H1 (cell line): ENCODE data around the gene KANTR. TPM values are rescaled to one million over a fixed set of nuclear protein-coding genes. Genes with fewer than 3 reads are reported as not detected.

Experiments used
- CBX8 ChIP-seq: fragments of 300-800, 300-1000 bp; sonication (generic); IDR thresholded peaks from 2 replicates; pipeline ENCODE4 v1.7.1; 2016; ENCODE audit warnings: low read depth, low read length, borderline replicate concordance
- CREB1 ChIP-seq: IDR thresholded peaks from 2 replicates; pipeline ENCODE4 v1.6.1; 2012; ENCODE audit warnings: inconsistent platforms
- FOSL1 ChIP-seq: IDR thresholded peaks from 2 replicates; pipeline ENCODE4 v1.6.1; 2011; ENCODE audit warnings: mild to moderate bottlenecking, low read depth, low read length, moderate library complexity; ENCODE audit not compliant: insufficient read depth
- GTF2F1 ChIP-seq: IDR thresholded peaks from 2 replicates; pipeline ENCODE4 v1.6.1; 2012; ENCODE audit warnings: low read depth, low read length, improper control_type of control experiment, borderline replicate concordance
- POLR2A ChIP-seq, 2 experiments: IDR thresholded peaks; 1 replicate in 1 of 2; 2 replicates in 1 of 2; pipeline ENCODE4 v1.6.1; 2011; ENCODE audit warnings: low read depth in 2 of 2, low read length in 2 of 2, mild to moderate bottlenecking in 2 of 2; ENCODE audit errors: control extremely low read depth in 1 of 2
- RFX5 ChIP-seq: IDR thresholded peaks from 2 replicates; pipeline ENCODE4 v1.6.1; 2011; ENCODE audit warnings: low read depth, low read length, improper control_type of control experiment, borderline replicate concordance
- SUZ12 ChIP-seq: fragments of 200-600 bp; sonication (generic); IDR thresholded peaks from 2 replicates; pipeline ENCODE4 v1.6.1; 2012; ENCODE audit warnings: mild to moderate bottlenecking, inconsistent platforms, low read length, moderate library complexity, mixed read lengths
- polyA plus RNA-seq, 7 experiments: library from polyadenylated mRNA; depleted of rRNA in 3 of 7; stranded (reverse) in 5 of 7; unstranded in 2 of 7; fragments of >200 nt in 5 of 7; fragments of 200-250 nt in 2 of 7; gene quantifications; 1 replicate in 5 of 7; 2 replicates in 1 of 7; 4 replicates in 1 of 7; pipeline versions ENCODE4 v1.2.1 to v1.2.3, GENCODE V29; 2011 to 2013; ENCODE audit warnings: missing spikeins in 2 of 7, mixed read lengths in 2 of 7
- total RNA-seq: library from RNA; stranded (reverse); fragmentation: NEBNext Ultra II Directional; extraction: Animal tissue kit (Norgen Biotek cat#: 25700); gene quantifications from 2 replicates; pipeline ENCODE4 v1.2.1, GENCODE V29; 2021
- TF ChIP-seq, protein P1 (sequence below), 3 experiments: IDR thresholded peaks; 1 replicate in 2 of 3; 2 replicates in 1 of 3; pipeline versions ENCODE4 v1.5.1 to v1.6.1; 2011; ENCODE audit warnings: low read length in 3 of 3, mild to moderate bottlenecking in 3 of 3, inconsistent platforms in 2 of 3, low read depth in 1 of 3, moderate library complexity in 1 of 3; ENCODE audit not compliant: insufficient read depth in 1 of 3; ENCODE audit errors: control extremely low read depth in 1 of 3

The KANTR gene
- total and polyA plus RNA-seq, 2 of the 8 experiments (the other 6 are each of a cell fraction or from before 2014, with no cell fraction given) = 7.7 to 9.5 TPM

DNA sequence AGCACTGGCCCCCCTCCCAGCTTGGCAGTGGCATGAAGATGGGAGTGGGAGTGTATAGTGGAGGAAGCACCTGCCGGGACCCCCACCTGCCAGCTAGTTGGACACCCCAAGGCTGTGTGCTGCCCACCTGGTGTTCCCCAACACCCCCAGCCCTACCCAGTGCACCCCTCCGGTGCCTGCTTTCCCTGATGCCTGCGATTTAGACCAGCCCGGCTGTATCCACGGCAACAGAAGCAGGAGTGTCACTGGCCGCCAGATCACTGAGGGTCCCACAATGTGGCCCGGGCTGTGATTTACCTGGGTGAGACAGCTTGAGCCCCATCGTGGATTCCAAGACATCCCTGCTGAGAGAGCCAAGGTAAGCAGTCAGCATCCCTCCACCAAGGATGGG, 44.8 kb upstream of the KANTR start (continued):
- TF ChIP-seq, protein P1, sequence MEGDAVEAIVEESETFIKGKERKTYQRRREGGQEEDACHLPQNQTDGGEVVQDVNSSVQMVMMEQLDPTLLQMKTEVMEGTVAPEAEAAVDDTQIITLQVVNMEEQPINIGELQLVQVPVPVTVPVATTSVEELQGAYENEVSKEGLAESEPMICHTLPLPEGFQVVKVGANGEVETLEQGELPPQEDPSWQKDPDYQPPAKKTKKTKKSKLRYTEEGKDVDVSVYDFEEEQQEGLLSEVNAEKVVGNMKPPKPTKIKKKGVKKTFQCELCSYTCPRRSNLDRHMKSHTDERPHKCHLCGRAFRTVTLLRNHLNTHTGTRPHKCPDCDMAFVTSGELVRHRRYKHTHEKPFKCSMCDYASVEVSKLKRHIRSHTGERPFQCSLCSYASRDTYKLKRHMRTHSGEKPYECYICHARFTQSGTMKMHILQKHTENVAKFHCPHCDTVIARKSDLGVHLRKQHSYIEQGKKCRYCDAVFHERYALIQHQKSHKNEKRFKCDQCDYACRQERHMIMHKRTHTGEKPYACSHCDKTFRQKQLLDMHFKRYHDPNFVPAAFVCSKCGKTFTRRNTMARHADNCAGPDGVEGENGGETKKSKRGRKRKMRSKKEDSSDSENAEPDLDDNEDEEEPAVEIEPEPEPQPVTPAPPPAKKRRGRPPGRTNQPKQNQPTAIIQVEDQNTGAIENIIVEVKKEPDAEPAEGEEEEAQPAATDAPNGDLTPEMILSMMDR (IDR thresholded peaks at IDR 0.05; ENCODE audit: control extremely low read depth in 1 of 3, insufficient read depth in 1 of 3, low read depth in 1 of 3, low read length in 3 of 3) = no peak
- TF ChIP-seq CREB1 = no peak
- TF ChIP-seq RFX5 = no peak
- no peak for TF ChIP-seq POLR2A (IDR thresholded peaks at IDR 0.05; ENCODE audit: control extremely low read depth in 1 of 2, low read depth in 2 of 2, low read length in 2 of 2)
- no peak for TF ChIP-seq CBX8
- TF ChIP-seq GTF2F1 = no peak
- TF ChIP-seq SUZ12 = no peak
- TF ChIP-seq FOSL1 = no peak
